NT2/D1 (cell line): ENCODE data around the gene AP1S1.

ENCODE experiments used
- SUZ12 ChIP-seq: IDR thresholded peaks from 2 replicates; pipeline ENCODE4 v1.6.1; 2011; ENCODE audit not compliant: insufficient read length, insufficient read depth; ENCODE audit errors: extremely low read depth
- YY1 ChIP-seq: IDR thresholded peaks from 2 replicates; pipeline ENCODE4 v1.6.1; 2011; ENCODE audit not compliant: insufficient read length, insufficient read depth
- ZNF274 ChIP-seq: IDR thresholded peaks from 2 replicates; pipeline ENCODE4 v1.6.1; 2011; ENCODE audit warnings: mild to moderate bottlenecking, low read depth, low read length

DNA sequence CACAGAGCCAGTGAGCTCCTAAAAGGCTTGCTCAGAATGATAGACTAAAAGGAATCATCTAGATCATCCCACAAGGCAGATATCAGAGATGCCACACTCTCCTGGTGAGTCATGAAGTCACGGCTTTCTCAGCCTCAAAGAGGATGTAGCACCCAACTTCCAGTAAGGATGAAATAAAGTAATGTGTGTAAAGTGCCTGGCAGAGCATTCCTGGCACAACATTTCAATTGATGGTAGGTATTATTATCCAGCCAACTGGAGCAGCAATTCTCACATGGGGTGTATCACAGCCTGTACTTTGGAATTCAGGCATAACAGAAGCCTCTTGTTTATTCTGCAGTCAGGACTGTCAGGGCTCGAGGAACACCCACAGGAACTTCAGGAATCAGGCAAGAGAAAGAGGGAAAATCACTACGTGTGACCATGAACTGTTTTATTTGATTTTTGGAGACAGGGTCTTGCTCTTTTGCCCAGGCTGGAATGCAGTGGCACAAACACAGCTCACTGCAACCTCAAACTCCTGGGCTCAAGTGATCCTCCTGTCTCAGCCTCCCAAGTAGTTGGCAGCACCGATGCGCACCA, 31.1 kb downstream of the AP1S1 start:
- no peak for TF ChIP-seq YY1
- TF ChIP-seq SUZ12, result no peak
- no peak for TF ChIP-seq ZNF274
